NT2/D1 (cell line): ENCODE results near the gene RANBP17.

Experiments used
- SUZ12 ChIP-seq: IDR thresholded peaks from 2 replicates; pipeline ENCODE4 v1.6.1; 2011; ENCODE audit not compliant: insufficient read length, insufficient read depth; ENCODE audit errors: extremely low read depth
- YY1 ChIP-seq: IDR thresholded peaks from 2 replicates; pipeline ENCODE4 v1.6.1; 2011; ENCODE audit not compliant: insufficient read length, insufficient read depth
- ZNF274 ChIP-seq: IDR thresholded peaks from 2 replicates; pipeline ENCODE4 v1.6.1; 2011; ENCODE audit warnings: mild to moderate bottlenecking, low read depth, low read length

- TF ChIP-seq SUZ12 (no peak), ZNF274 (no peak), YY1 (no peak)
These were observed 20.5 kb downstream of the RANBP17 start for GRCh38 chr5:170882345-170882744.
